ENCODE results near the gene DHX8.

DNA sequence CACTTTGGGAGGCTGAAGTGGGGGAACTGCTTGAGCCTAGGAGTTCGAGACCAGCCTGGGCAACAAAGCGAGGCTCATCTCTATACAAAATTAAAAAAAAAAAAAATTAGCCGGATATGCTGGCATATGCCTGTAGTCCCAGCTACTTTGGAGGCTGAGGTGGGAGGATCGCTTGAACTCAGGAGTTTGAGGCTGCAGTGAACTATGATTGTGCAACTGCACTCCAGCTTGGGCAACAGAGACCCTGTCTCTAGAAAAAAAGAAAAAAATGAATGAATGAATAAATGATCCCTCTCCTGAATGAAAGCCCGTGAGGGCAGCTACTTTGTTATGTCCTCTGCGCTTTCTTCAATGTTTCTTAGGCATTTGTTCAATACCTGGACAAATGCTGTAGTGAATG, 27.7 kb upstream of the DHX8 start:
- TF ChIP-seq, protein P1, sequence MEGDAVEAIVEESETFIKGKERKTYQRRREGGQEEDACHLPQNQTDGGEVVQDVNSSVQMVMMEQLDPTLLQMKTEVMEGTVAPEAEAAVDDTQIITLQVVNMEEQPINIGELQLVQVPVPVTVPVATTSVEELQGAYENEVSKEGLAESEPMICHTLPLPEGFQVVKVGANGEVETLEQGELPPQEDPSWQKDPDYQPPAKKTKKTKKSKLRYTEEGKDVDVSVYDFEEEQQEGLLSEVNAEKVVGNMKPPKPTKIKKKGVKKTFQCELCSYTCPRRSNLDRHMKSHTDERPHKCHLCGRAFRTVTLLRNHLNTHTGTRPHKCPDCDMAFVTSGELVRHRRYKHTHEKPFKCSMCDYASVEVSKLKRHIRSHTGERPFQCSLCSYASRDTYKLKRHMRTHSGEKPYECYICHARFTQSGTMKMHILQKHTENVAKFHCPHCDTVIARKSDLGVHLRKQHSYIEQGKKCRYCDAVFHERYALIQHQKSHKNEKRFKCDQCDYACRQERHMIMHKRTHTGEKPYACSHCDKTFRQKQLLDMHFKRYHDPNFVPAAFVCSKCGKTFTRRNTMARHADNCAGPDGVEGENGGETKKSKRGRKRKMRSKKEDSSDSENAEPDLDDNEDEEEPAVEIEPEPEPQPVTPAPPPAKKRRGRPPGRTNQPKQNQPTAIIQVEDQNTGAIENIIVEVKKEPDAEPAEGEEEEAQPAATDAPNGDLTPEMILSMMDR (IDR thresholded peaks at IDR 0.05): no peak
- TF ChIP-seq POLR2A (IDR thresholded peaks at IDR 0.05; ENCODE audit: low read depth) (no peak), EP300 (IDR thresholded peaks at IDR 0.05) (no peak)

Data from esophagus muscularis mucosa (tissue), 4 donors.